SK-N-SH treated with all-trans-retinoic acid at 6 μM for 48 hours (cell line): ENCODE measurements around the gene RBP2.

ENCODE experiments used
- ATAC-seq: fragments of 200-7000 bp; cut with Tn5 transposase; 3 replicates; pipeline ENCODE4 v1.9.1; 2020; ENCODE audit warnings: mild to moderate bottlenecking, moderate library complexity
- ARNTL ChIP-seq: fragments of 450-650 bp; formaldehyde crosslinking; IDR thresholded peaks from 2 replicates; pipeline ENCODE4 v1.5.0; 2020; ENCODE audit warnings: low read depth, mild to moderate bottlenecking, moderate library complexity, borderline replicate concordance
- BACH2 ChIP-seq: fragments of 250-450 bp; sonication (Bioruptor Pico); IDR thresholded peaks from 2 replicates; pipeline ENCODE4 v1.9.0; 2021; ENCODE audit warnings: mild to moderate bottlenecking, borderline replicate concordance
- CREB5 ChIP-seq: fragments of 250-450 bp; sonication (Bioruptor Pico); IDR thresholded peaks from 2 replicates; pipeline ENCODE4 v1.5.1; 2020; ENCODE audit warnings: low read depth, mild to moderate bottlenecking, moderate library complexity
- CSDC2 ChIP-seq: fragments of 250-450 bp; sonication (Bioruptor Pico); IDR thresholded peaks from 2 replicates; pipeline ENCODE4 v1.5.0; 2020; ENCODE audit warnings: mild to moderate bottlenecking, moderate library complexity
- ESRRG ChIP-seq: fragments of 250-450 bp; sonication (Bioruptor Pico); IDR thresholded peaks from 2 replicates; pipeline ENCODE4 v1.6.1; 2021; ENCODE audit warnings: mild to moderate bottlenecking
- GLIS3 ChIP-seq: fragments of 250-450 bp; sonication (Bioruptor Pico); IDR thresholded peaks from 2 replicates; pipeline ENCODE4 v1.5.0; 2020; ENCODE audit warnings: mild to moderate bottlenecking, moderate library complexity
- ISL1 ChIP-seq: fragments of 250-450 bp; sonication (Bioruptor Pico); IDR thresholded peaks from 2 replicates; pipeline ENCODE4 v2.1.2; 2022; ENCODE audit warnings: mild to moderate bottlenecking, moderate library complexity
- OSR1 ChIP-seq: fragments of 250-450 bp; sonication (Bioruptor Pico); IDR thresholded peaks from 2 replicates; pipeline ENCODE4 v1.8.0; 2022; ENCODE audit warnings: moderate library complexity, mild to moderate bottlenecking, inconsistent platforms
- POU6F1 ChIP-seq: fragments of 250-450 bp; sonication (Bioruptor Pico); IDR thresholded peaks from 2 replicates; pipeline ENCODE4 v1.8.0; 2021; ENCODE audit warnings: low read depth, mild to moderate bottlenecking, moderate library complexity, borderline replicate concordance
- PPARA ChIP-seq: fragments of 250-450 bp; sonication (Bioruptor Pico); IDR thresholded peaks from 2 replicates; pipeline ENCODE4 v1.5.0; 2020; ENCODE audit warnings: mild to moderate bottlenecking, borderline replicate concordance
- RARB ChIP-seq: fragments of 250-450 bp; sonication (Bioruptor Pico); IDR thresholded peaks from 2 replicates; pipeline ENCODE4 v1.8.0; 2021; ENCODE audit warnings: mild to moderate bottlenecking, moderate library complexity
- SNAI2 ChIP-seq: fragments of 250-450 bp; sonication (Bioruptor Pico); IDR thresholded peaks from 2 replicates; pipeline ENCODE4 v1.5.0; 2020; ENCODE audit warnings: mild to moderate bottlenecking, moderate library complexity
- TCF4 ChIP-seq: fragments of 250-450 bp; sonication (Bioruptor Pico); IDR thresholded peaks from 2 replicates; pipeline ENCODE4 v1.8.0; 2021; ENCODE audit warnings: mild to moderate bottlenecking, moderate library complexity, borderline replicate concordance
- TOX ChIP-seq: fragments of 250-450 bp; sonication (Bioruptor Pico); IDR thresholded peaks from 2 replicates; pipeline ENCODE4 v1.8.0; 2021; ENCODE audit warnings: mild to moderate bottlenecking, moderate library complexity, borderline replicate concordance
- TSHZ2 ChIP-seq: fragments of 250-450 bp; sonication (Bioruptor Pico); IDR thresholded peaks from 2 replicates; pipeline ENCODE4 v1.5.0; 2020; ENCODE audit warnings: mild to moderate bottlenecking, moderate library complexity
- ZC3H10 ChIP-seq: fragments of 250-450 bp; sonication (Bioruptor Pico); IDR thresholded peaks from 2 replicates; pipeline ENCODE4 v1.5.1; 2021; ENCODE audit warnings: mild to moderate bottlenecking, moderate library complexity
- ZFP3 ChIP-seq: fragments of 250-450 bp; sonication (Bioruptor Pico); IDR thresholded peaks from 2 replicates; pipeline ENCODE4 v1.5.0; 2020; ENCODE audit warnings: mild to moderate bottlenecking, moderate library complexity
- ZFP30 ChIP-seq: fragments of 450-650 bp; formaldehyde crosslinking; IDR thresholded peaks from 2 replicates; pipeline ENCODE4 v1.5.0; 2022; ENCODE audit warnings: mild to moderate bottlenecking, moderate library complexity
- ZNF565 ChIP-seq: fragments of 450-650 bp; formaldehyde crosslinking; conservative IDR thresholded peaks from 2 replicates; pipeline ENCODE4 v1.5.0; 2020; ENCODE audit warnings: low read depth, mild to moderate bottlenecking, moderate library complexity
- ZNF70 ChIP-seq: fragments of 450-650 bp; formaldehyde crosslinking; IDR thresholded peaks from 2 replicates; pipeline ENCODE4 v1.5.0; 2020; ENCODE audit warnings: mild to moderate bottlenecking, moderate library complexity
- ZNF8 ChIP-seq: fragments of 450-650 bp; formaldehyde crosslinking; IDR thresholded peaks from 2 replicates; pipeline ENCODE4 v1.5.0; 2020; ENCODE audit warnings: mild to moderate bottlenecking, moderate library complexity

Gene RBP2

GRCh38 chr3:139481116-139481515, 4.8 kb upstream of the RBP2 start:
- no peak for TF ChIP-seq TCF4 (CRISPR knock-in tag)
- TF ChIP-seq CSDC2 (CRISPR knock-in tag), result no peak
- TF ChIP-seq ZNF8 (CRISPR knock-in tag), result no peak
- TF ChIP-seq, all 23 proteins: peak for 0
- ATAC-seq, result peak; percentile 57; the same call in 2 of the 3 replicates

GRCh38 chr3:139480585-139480984, 4.3 kb upstream of the RBP2 start:
- no peak for ATAC-seq

GRCh38 chr3:139477710-139478640, 1.7 kb upstream of the RBP2 start:
- ATAC-seq, result no peak
- TF ChIP-seq ESRRG (CRISPR knock-in tag), result no peak
- TF ChIP-seq ARNTL (CRISPR knock-in tag), result no peak
- no peak for TF ChIP-seq ZFP30 (CRISPR knock-in tag)
- TF ChIP-seq PPARA (CRISPR knock-in tag), result no peak

More at GRCh38 chr3:139480585-139480984, 4.3 kb upstream of the RBP2 start:
- no peak for TF ChIP-seq GLIS3 (CRISPR knock-in tag)
- TF ChIP-seq TCF4 (CRISPR knock-in tag), result no peak
- no peak for TF ChIP-seq ZFP3 (CRISPR knock-in tag)
- TF ChIP-seq ZNF8 (CRISPR knock-in tag), result no peak
- no peak for TF ChIP-seq POU6F1 (CRISPR knock-in tag)
- TF ChIP-seq BACH2 (CRISPR knock-in tag), result no peak
- TF ChIP-seq ISL1 (CRISPR knock-in tag), result no peak
- no peak for TF ChIP-seq ZNF70 (CRISPR knock-in tag)
- TF ChIP-seq RARB (CRISPR knock-in tag), result no peak
- TF ChIP-seq ZNF565 (CRISPR knock-in tag), result no peak
- no peak for TF ChIP-seq OSR1 (CRISPR knock-in tag)
- no peak for TF ChIP-seq PPARA (CRISPR knock-in tag)
- TF ChIP-seq SNAI2 (CRISPR knock-in tag), result no peak
- TF ChIP-seq TSHZ2 (CRISPR knock-in tag), result no peak
- no peak for TF ChIP-seq ARNTL (CRISPR knock-in tag)
- TF ChIP-seq CREB5 (CRISPR knock-in tag), result no peak
- no peak for TF ChIP-seq ZC3H10 (CRISPR knock-in tag)
- no peak for TF ChIP-seq ZFP30 (CRISPR knock-in tag)
- TF ChIP-seq CSDC2 (CRISPR knock-in tag), result no peak
- no peak for TF ChIP-seq TOX (CRISPR knock-in tag)

- TF ChIP-seq TOX (CRISPR knock-in tag) (no peak), RARB (CRISPR knock-in tag) (no peak), ZC3H10 (CRISPR knock-in tag) (no peak), PPARA (CRISPR knock-in tag) (no peak), BACH2 (CRISPR knock-in tag) (no peak), ZNF8 (CRISPR knock-in tag) (no peak), CSDC2 (CRISPR knock-in tag) (no peak), SNAI2 (CRISPR knock-in tag) (no peak)
- ATAC-seq, result no peak
Observed at GRCh38 chr3:139473155-139473771, 3.1 kb downstream of the RBP2 start.
